Sigmoid colon (tissue), 7 donors: ENCODE data around the gene TOP2A. TPM values are rescaled to one million over a fixed set of nuclear protein-coding genes. Genes with fewer than 3 reads are reported as not detected.

Experiments
- DNase-seq: peaks from one replicate; pipeline ENCODE4 v3.0.0-alpha.2; 2019
- H3K27ac ChIP-seq, 4 donors: fragments of 200-600 bp; sonication (generic); one replicate each; pipeline ENCODE4 v1.5.1; 2016 to 2019; ENCODE audit warnings: mild to moderate bottlenecking in 1 of 4
- H3K27me3 ChIP-seq, 3 donors: fragments of 200-600 bp; sonication (generic); one replicate each; pipeline ENCODE4 v1.5.1; 2019; ENCODE audit warnings: mild to moderate bottlenecking in 1 of 3
- H3K36me3 ChIP-seq, 4 donors: fragments of 200-600 bp; sonication (generic); one replicate each; pipeline ENCODE4 v1.5.1; 2016 to 2019
- H3K4me1 ChIP-seq, 4 donors: fragments of 200-600 bp; sonication (generic); one replicate each; pipeline ENCODE4 v1.5.1; 2017 to 2019
- H3K4me3 ChIP-seq, 4 donors: fragments of 200-600 bp; sonication (generic); one replicate each; pipeline ENCODE4 v1.5.1; 2017 to 2019; ENCODE audit warnings: mild to moderate bottlenecking in 2 of 4, moderate library complexity in 1 of 4
- H3K9me3 ChIP-seq, 4 donors: fragments of 200-600 bp in 3 of 4; sonication (generic) in 3 of 4; one replicate each; pipeline versions ENCODE4 v1.5.1 to v1.6.1; 2013 to 2019
- EP300 ChIP-seq, 4 donors: sonication (generic); formaldehyde crosslinking; IDR thresholded peaks; one replicate each; pipeline ENCODE4 v1.6.1; 2017; ENCODE audit warnings: antibody characterized with exemption in 4 of 4
- POLR2A ChIP-seq, 2 donors: fragments of 450-650 bp; IDR thresholded peaks; one replicate each; pipeline ENCODE4 v1.6.1; 2016; ENCODE audit warnings: antibody characterized with exemption in 2 of 2, mild to moderate bottlenecking in 2 of 2, moderate library complexity in 2 of 2
- POLR2AphosphoS5 ChIP-seq, 4 donors: sonication (generic); formaldehyde crosslinking; IDR thresholded peaks; one replicate each; pipeline ENCODE4 v1.6.1; 2017; ENCODE audit warnings: antibody characterized with exemption in 4 of 4
- WGBS, 2 donors: extraction: QIAGEN DNeasy Blood & Tissue Kit; methylation state at CpG; one replicate each; pipeline ENCODE4 v1.1.7; 2013; 5-methylcytosine and 5-hydroxymethylcytosine counted together
- intact Hi-C: fragments of 100-400 bp; cut with DNase I; formaldehyde crosslinking; loops from one replicate; pipeline ENCODE4 v1.15.1; 2023
- polyA plus RNA-seq, 3 donors: library from polyadenylated mRNA; stranded (reverse); fragments of 200-250 nt; gene quantifications; one replicate each; pipeline ENCODE4 v1.2.3, GENCODE V29; 2013
- total RNA-seq, 4 donors: library from RNA; depleted of rRNA; stranded (reverse); fragments of >200 nt; gene quantifications; one replicate each; pipeline ENCODE4 v1.1.0, GENCODE V29; 2016
- TF ChIP-seq, protein P1 (sequence below), 4 experiments: fragments of 450-650 bp in 3 of 4; fragments of 200-600 bp in 1 of 4; IDR thresholded peaks; one replicate each; pipeline ENCODE4 v1.5.1; 2016 to 2019; ENCODE audit warnings: antibody characterized with exemption in 4 of 4, mild to moderate bottlenecking in 3 of 4, moderate library complexity in 2 of 4
- donor health status: healthy with polysubstance abuse.
- donor health status: Bipolar disorder and iron deficiency.
- donor health status: healthy.

TOP2A gene
- total and polyA plus RNA-seq, 7 donors: 0.33 to 28.7 (median 2.1) TPM

DNA sequence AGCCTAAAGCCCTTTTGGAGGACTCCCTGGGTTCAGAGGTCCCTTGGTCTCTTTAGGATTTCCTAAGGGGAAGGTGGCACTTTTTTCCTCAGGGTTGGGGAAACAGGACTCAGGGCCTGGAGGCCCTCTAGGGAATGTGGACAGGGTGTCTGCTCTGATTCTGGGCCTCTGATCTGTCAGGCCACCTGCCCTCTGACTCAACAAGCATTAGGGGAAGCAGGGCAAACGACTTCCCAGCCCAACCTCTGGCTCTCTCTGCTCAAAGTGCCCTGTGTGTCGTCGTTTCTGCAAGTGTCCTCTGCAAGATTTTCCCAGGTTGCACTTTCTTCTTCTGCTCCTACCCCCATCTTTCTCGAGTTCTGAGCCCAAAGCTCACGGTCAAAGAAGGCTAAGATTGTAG lies 18.9 kb upstream of the TOP2A start:
- DNase-seq: no peak
- Histone ChIP-seq H3K36me3 (no peaks in the 10 kb centered on the region), H3K9me3 (no peaks in the 10 kb centered on the region), H3K4me1 (peaks cover 0 to 58% (median 50%) of the 10 kb centered on the region in 4 donors), H3K27ac (peak overlapping the region in 3 of 4 donors; percentile 39 to 92 (median 83)), H3K27me3 (no peaks in the 10 kb centered on the region), H3K4me3 (no peak overlapping the region)
- intact Hi-C loops: no loop called here
- 76 to 77% methylated on average over 5 of the region's 5 CpGs for WGBS, 2 donors
- TF ChIP-seq POLR2A (IDR thresholded peaks at IDR 0.05) (no peak), EP300 (IDR thresholded peaks at IDR 0.05) (no peak), POLR2AphosphoS5 (IDR thresholded peaks at IDR 0.05) (no peak)
- TF ChIP-seq, protein P1, sequence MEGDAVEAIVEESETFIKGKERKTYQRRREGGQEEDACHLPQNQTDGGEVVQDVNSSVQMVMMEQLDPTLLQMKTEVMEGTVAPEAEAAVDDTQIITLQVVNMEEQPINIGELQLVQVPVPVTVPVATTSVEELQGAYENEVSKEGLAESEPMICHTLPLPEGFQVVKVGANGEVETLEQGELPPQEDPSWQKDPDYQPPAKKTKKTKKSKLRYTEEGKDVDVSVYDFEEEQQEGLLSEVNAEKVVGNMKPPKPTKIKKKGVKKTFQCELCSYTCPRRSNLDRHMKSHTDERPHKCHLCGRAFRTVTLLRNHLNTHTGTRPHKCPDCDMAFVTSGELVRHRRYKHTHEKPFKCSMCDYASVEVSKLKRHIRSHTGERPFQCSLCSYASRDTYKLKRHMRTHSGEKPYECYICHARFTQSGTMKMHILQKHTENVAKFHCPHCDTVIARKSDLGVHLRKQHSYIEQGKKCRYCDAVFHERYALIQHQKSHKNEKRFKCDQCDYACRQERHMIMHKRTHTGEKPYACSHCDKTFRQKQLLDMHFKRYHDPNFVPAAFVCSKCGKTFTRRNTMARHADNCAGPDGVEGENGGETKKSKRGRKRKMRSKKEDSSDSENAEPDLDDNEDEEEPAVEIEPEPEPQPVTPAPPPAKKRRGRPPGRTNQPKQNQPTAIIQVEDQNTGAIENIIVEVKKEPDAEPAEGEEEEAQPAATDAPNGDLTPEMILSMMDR (IDR thresholded peaks at IDR 0.05): no peak

- Histone ChIP-seq H3K36me3 (no peaks in the 10 kb centered on the region), H3K4me3 (no peak overlapping the region), H3K4me1 (peaks cover 0 to 52% (median 44%) of the 10 kb centered on the region in 4 donors), H3K27me3 (no peaks in the 10 kb centered on the region), H3K27ac (peak overlapping the region; percentile 80 to 92 (median 83)), H3K9me3 (no peaks in the 10 kb centered on the region)
- WGBS, 2 donors: 83 to 88% methylated on average over 6 of the region's 6 CpGs
- DNase-seq: peak; percentile 71
- intact Hi-C loops: no loop called here
- TF ChIP-seq POLR2AphosphoS5 (IDR thresholded peaks at IDR 0.05) (peak in 2 of 4 donors; percentile 55 to 60), POLR2A (IDR thresholded peaks at IDR 0.05) (no peak)
- TF ChIP-seq, protein P1 (IDR thresholded peaks at IDR 0.05): peak in 3 of 4 experiments; percentile 17 to 47 (median 41)
Observed at GRCh38 chr17:40433551-40434415, 16.1 kb upstream of the TOP2A start.

DNA sequence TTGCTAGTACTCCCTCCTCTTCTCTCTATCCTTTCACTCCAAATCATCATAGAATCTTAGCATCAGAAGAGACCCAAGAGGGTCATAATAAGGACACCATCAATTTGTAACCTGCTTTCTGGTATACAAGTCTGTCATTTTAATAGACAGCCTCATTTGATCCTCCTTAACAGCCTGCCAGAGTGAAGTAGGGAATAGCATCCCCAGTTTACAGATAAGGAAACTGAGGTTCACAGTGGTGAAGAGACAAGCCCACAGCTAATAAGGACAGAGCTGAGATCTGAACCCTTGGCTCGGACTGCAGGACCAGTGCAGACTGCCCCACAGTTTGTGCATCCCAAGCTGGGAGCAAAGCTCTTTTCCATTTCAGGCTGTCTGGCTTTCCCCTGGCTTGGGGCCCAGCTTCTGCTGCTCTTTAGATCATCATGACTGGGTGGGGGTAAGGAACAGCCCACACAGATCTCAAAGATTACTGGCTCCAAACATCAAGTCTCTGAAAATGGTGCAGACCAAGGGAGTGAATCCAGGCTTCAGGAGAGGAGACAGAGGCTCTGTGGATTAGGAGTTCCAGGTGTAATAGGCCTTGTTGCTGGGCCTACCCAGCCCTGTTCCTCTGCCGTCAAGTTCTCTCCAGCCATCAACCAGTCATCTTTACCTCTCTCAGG lies 15.3 kb upstream of the TOP2A start:
- TF ChIP-seq POLR2A (IDR thresholded peaks at IDR 0.05) (no peak), POLR2AphosphoS5 (IDR thresholded peaks at IDR 0.05) (peak; percentile 8 to 61 (median 58))
- Histone ChIP-seq H3K4me3 (no peak overlapping the region), H3K27ac (peak overlapping the region; percentile 80 to 92 (median 83)), H3K9me3 (no peaks in the 10 kb centered on the region), H3K27me3 (no peaks in the 10 kb centered on the region), H3K36me3 (no peaks in the 10 kb centered on the region), H3K4me1 (peaks cover 0 to 51% (median 44%) of the 10 kb centered on the region in 4 donors)
- 60 to 70% methylated on average over 2 of the region's 2 CpGs for WGBS, 2 donors
- peak; percentile 92 for DNase-seq
- intact Hi-C loops: no loop called here

- intact Hi-C loops: no loop called here
- WGBS, 2 donors: 90 to 93% methylated on average over 3 of the region's 3 CpGs
- no peak overlapping the region for H3K4me3 ChIP-seq
- no peaks in the 10 kb centered on the region for H3K27me3 ChIP-seq
- peak; percentile 30 for DNase-seq
- no peaks in the 10 kb centered on the region for H3K9me3 ChIP-seq
- peaks cover 0 to 37% (median 30%) of the 10 kb centered on the region in 4 donors for H3K4me1 ChIP-seq
- no peak overlapping the region for H3K27ac ChIP-seq
- H3K36me3 ChIP-seq: no peaks in the 10 kb centered on the region
- TF ChIP-seq EP300 (IDR thresholded peaks at IDR 0.05) (no peak), POLR2AphosphoS5 (IDR thresholded peaks at IDR 0.05) (no peak), POLR2A (IDR thresholded peaks at IDR 0.05) (no peak)
- TF ChIP-seq, protein P1 (IDR thresholded peaks at IDR 0.05): no peak
Observed at GRCh38 chr17:40431231-40431602, 13.5 kb upstream of the TOP2A start.
